ENCODE measurements around the gene HEPHL1.
A peak's percentile ranks its signal among the peaks of the same experiment; 100 is the strongest.
"Not testable (repeated sequence)": the region's sequence is repeated elsewhere in the genome, so short reads cannot be mapped to it uniquely, and the experiment has no call there.

Gene HEPHL1

GRCh38 chr11:94020777-94021481, at the start of gene HEPHL1:
HEPHL1 (plus strand) TSS chr11:94021354; CDS start chr11:94021369, 15 bp downstream.
- H3K36me3 ChIP-seq = no peaks in the 10 kb centered on the region

GRCh38 chr11:93972790-93973189, 48.4 kb upstream of the HEPHL1 start:
- TF ChIP-seq CTCF (IDR thresholded peaks at IDR 0.05; ENCODE audit: low read depth, low read length) = no peak

More at GRCh38 chr11:94020777-94021481, at the start of gene HEPHL1:
- H3K9me3 ChIP-seq (ENCODE audit: severe bottlenecking) = no peaks in the 10 kb centered on the region
- no peak within 1 kb of the TSS for H3K4me3 ChIP-seq (ENCODE audit: low read depth, low read length)
- TF ChIP-seq CTCF (IDR thresholded peaks at IDR 0.05; ENCODE audit: low read depth, low read length) = no peak
- no peak within 1 kb of the TSS for H3K27ac ChIP-seq
- no peaks in the 10 kb centered on the region for H3K27me3 ChIP-seq (ENCODE audit: insufficient read depth, low read depth, severe bottlenecking)
- DNase-seq = no peak

GRCh38 chr11:93973322-93974051, 47.7 kb upstream of the HEPHL1 start:
- H3K27ac ChIP-seq; H3K36me3 ChIP-seq; H3K4me3 ChIP-seq (ENCODE audit: low read depth, low read length); H3K27me3 ChIP-seq (ENCODE audit: insufficient read depth, low read depth, severe bottlenecking); H3K9me3 ChIP-seq (ENCODE audit: severe bottlenecking); DNase-seq: not testable (repeated sequence)

More at GRCh38 chr11:93972790-93973189, 48.4 kb upstream of the HEPHL1 start:
- Histone ChIP-seq H3K27ac (no peak overlapping the region), H3K4me3 (ENCODE audit: low read depth, low read length) (no peak overlapping the region), H3K27me3 (ENCODE audit: insufficient read depth, low read depth, severe bottlenecking) (no peaks in the 10 kb centered on the region), H3K9me3 (ENCODE audit: severe bottlenecking) (peaks cover 4% of the 10 kb centered on the region), H3K36me3 (no peaks in the 10 kb centered on the region)
- DNase-seq = peak; percentile 35

- DNase-seq = no peak
- Histone ChIP-seq H3K4me3 (ENCODE audit: low read depth, low read length) (no peak overlapping the region), H3K36me3 (no peaks in the 10 kb centered on the region), H3K27me3 (ENCODE audit: insufficient read depth, low read depth, severe bottlenecking) (no peaks in the 10 kb centered on the region), H3K9me3 (ENCODE audit: severe bottlenecking) (peaks cover 4% of the 10 kb centered on the region), H3K27ac (no peak overlapping the region)
- TF ChIP-seq CTCF (IDR thresholded peaks at IDR 0.05; ENCODE audit: low read depth, low read length) = no peak
Observed at GRCh38 chr11:93974759-93975158, 46.4 kb upstream of the HEPHL1 start.

GRCh38 chr11:93976577-93977254, 44.4 kb upstream of the HEPHL1 start:
- H3K27me3 ChIP-seq (ENCODE audit: insufficient read depth, low read depth, severe bottlenecking); DNase-seq; H3K9me3 ChIP-seq (ENCODE audit: severe bottlenecking); H3K4me3 ChIP-seq (ENCODE audit: low read depth, low read length); H3K36me3 ChIP-seq; H3K27ac ChIP-seq: not testable (repeated sequence)

- H3K27me3 ChIP-seq (ENCODE audit: insufficient read depth, low read depth, severe bottlenecking) = no peaks in the 10 kb centered on the region
- no peak for DNase-seq
- TF ChIP-seq CTCF (IDR thresholded peaks at IDR 0.05; ENCODE audit: low read depth, low read length) = no peak
- H3K4me3 ChIP-seq (ENCODE audit: low read depth, low read length) = no peak overlapping the region
- H3K36me3 ChIP-seq = no peaks in the 10 kb centered on the region
- H3K9me3 ChIP-seq (ENCODE audit: severe bottlenecking) = no peaks in the 10 kb centered on the region
- no peak overlapping the region for H3K27ac ChIP-seq
Observed at GRCh38 chr11:93983542-93984195, 37.5 kb upstream of the HEPHL1 start.

All from WERI-Rb-1 (cell line).